Ishikawa (cell line): ENCODE results near the gene CSNK1G1.

Experiments used
- CEBPB ChIP-seq: IDR thresholded peaks from 2 replicates; pipeline ENCODE4 v1.6.1; 2012
- CREB1 ChIP-seq: IDR thresholded peaks from 2 replicates; pipeline ENCODE4 v1.6.1; 2012; ENCODE audit warnings: low read depth
- EGR1 ChIP-seq: IDR thresholded peaks from 2 replicates; pipeline ENCODE4 v1.6.1; 2012
- EP300 ChIP-seq: IDR thresholded peaks from 2 replicates; pipeline ENCODE4 v1.6.1; 2012; ENCODE audit warnings: borderline replicate concordance
- FOXM1 ChIP-seq: IDR thresholded peaks from 2 replicates; pipeline ENCODE4 v1.6.1; 2012; ENCODE audit warnings: low read depth, borderline replicate concordance
- NFIC ChIP-seq: IDR thresholded peaks from 2 replicates; pipeline ENCODE4 v1.6.1; 2012
- RAD21 ChIP-seq: IDR thresholded peaks from 2 replicates; pipeline ENCODE4 v1.6.1; 2012; ENCODE audit warnings: low read depth
- TAF1 ChIP-seq: IDR thresholded peaks from 2 replicates; pipeline ENCODE4 v1.6.1; 2012; ENCODE audit warnings: low read depth, mild to moderate bottlenecking
- TCF12 ChIP-seq: IDR thresholded peaks from 2 replicates; pipeline ENCODE4 v1.6.1; 2012; ENCODE audit warnings: low read depth
- TEAD4 ChIP-seq: IDR thresholded peaks from 2 replicates; pipeline ENCODE4 v1.6.1; 2012
- YY1 ChIP-seq: IDR thresholded peaks from 2 replicates; pipeline ENCODE4 v1.6.1; 2012; ENCODE audit warnings: low read depth
- ZBTB7A ChIP-seq: IDR thresholded peaks from 2 replicates; pipeline ENCODE4 v1.6.1; 2012; ENCODE audit warnings: low read depth
- TF ChIP-seq, protein P1 (sequence below): IDR thresholded peaks from 2 replicates; pipeline ENCODE4 v1.6.1; 2012; ENCODE audit warnings: low read depth, mild to moderate bottlenecking
- TF ChIP-seq, protein P2 (sequence below): IDR thresholded peaks from 2 replicates; pipeline ENCODE4 v1.6.1; 2012

DNA sequence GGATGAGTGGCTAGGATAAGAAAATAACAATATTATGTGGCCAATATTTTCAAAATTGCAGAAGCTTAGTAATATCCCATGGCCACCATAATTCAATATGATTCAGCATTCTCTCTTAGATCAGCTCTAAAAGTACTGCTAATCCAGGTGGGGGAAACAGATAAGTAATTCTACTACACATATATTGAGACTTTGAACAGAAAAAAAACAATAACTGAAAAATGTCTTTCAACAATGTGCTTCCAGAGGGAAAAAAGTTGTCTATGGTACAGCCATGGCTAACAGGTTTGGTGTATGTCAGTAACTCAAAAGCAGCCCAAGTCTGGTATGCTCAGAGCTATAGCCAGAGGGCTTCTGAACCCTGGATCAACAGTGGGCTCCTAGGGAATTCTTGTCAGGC, 150.8 kb downstream of the CSNK1G1 start:
- TF ChIP-seq TCF12: no peak
- no peak for TF ChIP-seq TEAD4
- TF ChIP-seq TAF1: no peak
- TF ChIP-seq EP300: no peak
- no peak for TF ChIP-seq EGR1
- TF ChIP-seq CREB1: no peak
- TF ChIP-seq, protein P1, sequence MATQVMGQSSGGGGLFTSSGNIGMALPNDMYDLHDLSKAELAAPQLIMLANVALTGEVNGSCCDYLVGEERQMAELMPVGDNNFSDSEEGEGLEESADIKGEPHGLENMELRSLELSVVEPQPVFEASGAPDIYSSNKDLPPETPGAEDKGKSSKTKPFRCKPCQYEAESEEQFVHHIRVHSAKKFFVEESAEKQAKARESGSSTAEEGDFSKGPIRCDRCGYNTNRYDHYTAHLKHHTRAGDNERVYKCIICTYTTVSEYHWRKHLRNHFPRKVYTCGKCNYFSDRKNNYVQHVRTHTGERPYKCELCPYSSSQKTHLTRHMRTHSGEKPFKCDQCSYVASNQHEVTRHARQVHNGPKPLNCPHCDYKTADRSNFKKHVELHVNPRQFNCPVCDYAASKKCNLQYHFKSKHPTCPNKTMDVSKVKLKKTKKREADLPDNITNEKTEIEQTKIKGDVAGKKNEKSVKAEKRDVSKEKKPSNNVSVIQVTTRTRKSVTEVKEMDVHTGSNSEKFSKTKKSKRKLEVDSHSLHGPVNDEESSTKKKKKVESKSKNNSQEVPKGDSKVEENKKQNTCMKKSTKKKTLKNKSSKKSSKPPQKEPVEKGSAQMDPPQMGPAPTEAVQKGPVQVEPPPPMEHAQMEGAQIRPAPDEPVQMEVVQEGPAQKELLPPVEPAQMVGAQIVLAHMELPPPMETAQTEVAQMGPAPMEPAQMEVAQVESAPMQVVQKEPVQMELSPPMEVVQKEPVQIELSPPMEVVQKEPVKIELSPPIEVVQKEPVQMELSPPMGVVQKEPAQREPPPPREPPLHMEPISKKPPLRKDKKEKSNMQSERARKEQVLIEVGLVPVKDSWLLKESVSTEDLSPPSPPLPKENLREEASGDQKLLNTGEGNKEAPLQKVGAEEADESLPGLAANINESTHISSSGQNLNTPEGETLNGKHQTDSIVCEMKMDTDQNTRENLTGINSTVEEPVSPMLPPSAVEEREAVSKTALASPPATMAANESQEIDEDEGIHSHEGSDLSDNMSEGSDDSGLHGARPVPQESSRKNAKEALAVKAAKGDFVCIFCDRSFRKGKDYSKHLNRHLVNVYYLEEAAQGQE: no peak
- no peak for TF ChIP-seq CEBPB
- TF ChIP-seq RAD21: no peak
- TF ChIP-seq, protein P2, sequence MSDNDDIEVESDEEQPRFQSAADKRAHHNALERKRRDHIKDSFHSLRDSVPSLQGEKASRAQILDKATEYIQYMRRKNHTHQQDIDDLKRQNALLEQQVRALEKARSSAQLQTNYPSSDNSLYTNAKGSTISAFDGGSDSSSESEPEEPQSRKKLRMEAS: no peak
- TF ChIP-seq YY1: no peak
- TF ChIP-seq NFIC: no peak
- no peak for TF ChIP-seq FOXM1
- TF ChIP-seq ZBTB7A: no peak
